ENCODE measurements around the gene SMIM44. TPM values are rescaled to one million over a fixed set of nuclear protein-coding genes. Genes with fewer than 3 reads are reported as not detected.

The SMIM44 gene
- total RNA-seq, 1 donor from 2014 or later: not detected

DNA sequence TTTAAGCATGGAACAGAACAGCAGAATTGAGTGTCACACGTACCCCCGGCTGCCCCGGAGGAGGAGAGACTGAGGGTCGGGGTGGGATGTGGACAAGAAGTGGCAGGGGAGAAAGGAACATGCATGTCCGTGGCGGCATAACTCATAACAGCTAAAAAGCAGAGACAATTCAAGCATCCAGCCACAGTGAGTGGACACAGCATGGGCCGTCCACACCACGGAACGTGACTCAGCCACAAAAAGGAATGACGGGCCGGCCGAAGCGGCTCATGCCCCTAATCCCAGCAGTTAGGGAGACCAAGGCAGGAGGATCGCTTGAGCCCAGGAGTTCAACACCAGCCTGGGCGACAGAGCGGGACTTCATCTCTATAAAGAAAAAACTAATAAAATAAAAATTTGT is 9.7 kb upstream of the SMIM44 start:
- no peaks in the 10 kb centered on the region for H3K27me3 ChIP-seq (ENCODE audit: control insufficient read depth in 3 of 3, insufficient read depth in 3 of 3, low read length in 3 of 3)
- H3K27ac ChIP-seq (ENCODE audit: low read depth, low read length): no peak overlapping the region
- no peaks in the 10 kb centered on the region for H3K4me1 ChIP-seq (ENCODE audit: control insufficient read depth in 3 of 3, insufficient read depth in 3 of 3, low read length in 3 of 3)
- no peak overlapping the region for H3K9ac ChIP-seq (ENCODE audit: low read depth in 1 of 3, low read length in 3 of 3)
- no peaks in the 10 kb centered on the region for H3K9me3 ChIP-seq (ENCODE audit: control insufficient read depth in 3 of 3, low read length in 3 of 3)
- peaks cover 26 to 42% (median 35%) of the 10 kb centered on the region in 3 donors for H3K36me3 ChIP-seq (ENCODE audit: control insufficient read depth in 3 of 3, insufficient read depth in 3 of 3, low read length in 3 of 3)
- H3K4me3 ChIP-seq (ENCODE audit: low read length in 3 of 3): no peak overlapping the region

DNA sequence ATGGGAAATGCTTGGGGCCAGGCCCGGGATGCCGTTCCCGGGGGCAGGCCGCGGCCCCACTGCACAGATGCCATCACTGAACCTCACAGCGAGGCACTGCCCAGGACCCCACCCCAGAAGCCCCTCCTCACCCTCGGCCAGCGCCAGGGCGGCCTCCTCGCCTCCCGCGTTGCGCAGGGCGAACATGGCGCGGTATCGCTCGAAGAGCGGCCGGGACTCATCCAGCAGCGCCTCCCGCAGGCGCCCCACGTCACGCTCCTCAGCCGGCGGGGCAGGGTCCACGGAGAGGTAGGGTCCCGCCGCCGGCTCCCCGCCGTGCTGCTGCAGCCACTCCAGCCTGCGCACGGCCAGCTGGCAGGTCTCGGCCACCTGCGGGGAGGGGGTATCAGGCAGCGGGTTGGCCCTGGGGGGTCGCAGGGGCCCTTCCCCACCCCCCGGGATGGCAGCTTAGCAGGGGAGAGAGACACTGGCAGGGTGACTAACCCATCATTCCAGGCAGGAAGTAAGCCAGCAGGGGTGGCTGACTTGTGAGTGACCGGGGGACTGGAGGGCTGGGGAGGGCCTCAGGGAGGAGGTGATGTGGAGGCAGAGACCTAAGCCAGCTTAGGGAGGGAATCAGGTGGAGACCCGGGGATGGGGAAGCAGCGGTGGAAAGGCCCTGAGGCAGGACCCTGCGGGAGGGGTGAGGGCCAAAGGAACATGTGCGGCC is 9.0 kb upstream of the SMIM44 start:
- H3K9me3 ChIP-seq (ENCODE audit: control insufficient read depth in 3 of 3, low read length in 3 of 3): no peaks in the 10 kb centered on the region
- peaks cover 26 to 40% (median 35%) of the 10 kb centered on the region in 3 donors for H3K36me3 ChIP-seq (ENCODE audit: control insufficient read depth in 3 of 3, insufficient read depth in 3 of 3, low read length in 3 of 3)
- H3K9ac ChIP-seq (ENCODE audit: low read depth in 1 of 3, low read length in 3 of 3): no peak overlapping the region
- no peak overlapping the region for H3K27ac ChIP-seq (ENCODE audit: low read depth, low read length)
- H3K27me3 ChIP-seq (ENCODE audit: control insufficient read depth in 3 of 3, insufficient read depth in 3 of 3, low read length in 3 of 3): no peaks in the 10 kb centered on the region
- no peaks in the 10 kb centered on the region for H3K4me1 ChIP-seq (ENCODE audit: control insufficient read depth in 3 of 3, insufficient read depth in 3 of 3, low read length in 3 of 3)
- no peak overlapping the region for H3K4me3 ChIP-seq (ENCODE audit: low read length in 3 of 3)

DNA sequence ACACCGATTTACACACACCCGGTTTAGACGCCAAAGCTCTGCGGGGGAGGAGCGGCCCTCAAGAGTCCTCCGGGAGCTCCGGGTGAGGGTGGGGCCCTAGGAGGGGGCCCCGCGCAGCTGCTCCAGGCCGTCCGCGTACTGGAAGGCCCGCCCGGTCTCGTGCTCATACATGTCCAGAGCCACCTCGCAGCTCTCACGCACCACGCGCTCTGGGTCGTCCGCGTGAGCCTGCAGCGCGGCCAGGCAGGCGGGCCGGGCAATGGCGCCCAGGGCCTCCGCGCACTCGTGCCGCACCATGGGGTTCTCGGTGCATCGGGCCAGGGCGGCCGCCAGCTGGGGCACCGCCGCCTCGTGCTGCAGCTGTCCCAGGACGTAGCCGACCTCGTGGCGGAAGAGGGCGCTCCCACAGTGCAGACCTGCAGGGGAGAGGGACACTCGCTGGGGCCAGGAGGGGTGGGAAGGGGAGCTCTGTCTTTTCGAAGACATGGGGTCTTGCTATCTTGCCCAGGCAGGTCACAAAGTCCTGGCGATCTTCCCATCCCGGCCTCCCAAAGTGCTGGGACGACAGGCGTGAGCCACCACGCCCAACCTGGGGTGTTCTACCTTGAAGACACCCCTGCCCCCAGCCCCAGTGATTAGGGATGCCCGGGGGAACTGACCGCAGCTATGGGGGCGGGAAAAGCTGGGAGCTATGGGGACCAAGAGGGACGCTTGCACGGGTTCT is 8.3 kb upstream of the SMIM44 start:
- no peak overlapping the region for H3K27ac ChIP-seq (ENCODE audit: low read depth, low read length)
- H3K4me3 ChIP-seq (ENCODE audit: low read length in 3 of 3): no peak overlapping the region
- no peaks in the 10 kb centered on the region for H3K27me3 ChIP-seq (ENCODE audit: control insufficient read depth in 3 of 3, insufficient read depth in 3 of 3, low read length in 3 of 3)
- H3K4me1 ChIP-seq (ENCODE audit: control insufficient read depth in 3 of 3, insufficient read depth in 3 of 3, low read length in 3 of 3): no peaks in the 10 kb centered on the region
- H3K9ac ChIP-seq (ENCODE audit: low read depth in 1 of 3, low read length in 3 of 3): no peak overlapping the region
- no peaks in the 10 kb centered on the region for H3K9me3 ChIP-seq (ENCODE audit: control insufficient read depth in 3 of 3, low read length in 3 of 3)
- peaks cover 24 to 35% (median 27%) of the 10 kb centered on the region in 3 donors for H3K36me3 ChIP-seq (ENCODE audit: control insufficient read depth in 3 of 3, insufficient read depth in 3 of 3, low read length in 3 of 3)

DNA sequence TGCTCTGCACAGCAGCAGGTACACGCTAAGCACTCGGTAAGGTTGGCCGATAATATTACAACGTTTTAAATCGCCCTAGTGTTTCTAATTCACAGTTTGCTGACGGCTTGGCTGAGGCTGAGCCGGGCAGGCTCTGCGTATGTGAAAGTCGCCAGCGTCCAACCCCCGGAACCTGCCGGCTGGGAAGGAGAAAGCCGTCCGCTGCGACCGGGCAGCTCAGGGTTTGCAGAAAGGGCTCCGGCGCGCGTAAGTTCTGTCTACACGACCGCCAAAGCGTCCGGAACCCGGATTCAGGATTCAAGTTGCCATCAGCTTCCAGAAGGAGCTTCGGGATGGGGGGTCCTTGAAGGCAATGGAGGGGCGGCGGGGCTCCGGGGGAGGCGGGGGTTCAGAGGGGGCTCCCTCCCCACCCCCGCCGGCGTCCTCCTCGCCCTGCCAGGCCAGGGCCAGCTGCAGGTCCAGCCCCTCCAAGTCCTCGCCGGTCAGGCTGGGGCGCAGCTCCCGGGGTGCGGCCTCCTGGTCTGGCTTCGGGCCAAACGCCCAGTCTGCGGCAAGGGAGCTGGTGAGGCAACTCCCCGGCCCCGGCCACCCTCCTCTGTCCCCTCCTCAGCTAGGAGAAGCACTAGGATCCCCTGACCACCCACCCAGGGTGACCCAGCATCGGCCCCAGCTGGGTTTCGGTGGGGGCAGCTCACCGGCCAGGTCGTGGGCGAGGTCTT is 575 bp downstream of the SMIM44 start:
- no peak overlapping the region for H3K9ac ChIP-seq (ENCODE audit: low read depth in 1 of 3, low read length in 3 of 3)
- no peaks in the 10 kb centered on the region for H3K9me3 ChIP-seq (ENCODE audit: control insufficient read depth in 3 of 3, low read length in 3 of 3)
- H3K36me3 ChIP-seq (ENCODE audit: control insufficient read depth in 3 of 3, insufficient read depth in 3 of 3, low read length in 3 of 3): no peaks in the 10 kb centered on the region
- H3K27ac ChIP-seq (ENCODE audit: low read depth, low read length): no peak overlapping the region
- H3K4me1 ChIP-seq (ENCODE audit: control insufficient read depth in 3 of 3, insufficient read depth in 3 of 3, low read length in 3 of 3): no peaks in the 10 kb centered on the region
- H3K4me3 ChIP-seq (ENCODE audit: low read length in 3 of 3): no peak overlapping the region
- peaks cover 39 to 50% (median 47%) of the 10 kb centered on the region in 3 donors for H3K27me3 ChIP-seq (ENCODE audit: control insufficient read depth in 3 of 3, insufficient read depth in 3 of 3, low read length in 3 of 3)

DNA sequence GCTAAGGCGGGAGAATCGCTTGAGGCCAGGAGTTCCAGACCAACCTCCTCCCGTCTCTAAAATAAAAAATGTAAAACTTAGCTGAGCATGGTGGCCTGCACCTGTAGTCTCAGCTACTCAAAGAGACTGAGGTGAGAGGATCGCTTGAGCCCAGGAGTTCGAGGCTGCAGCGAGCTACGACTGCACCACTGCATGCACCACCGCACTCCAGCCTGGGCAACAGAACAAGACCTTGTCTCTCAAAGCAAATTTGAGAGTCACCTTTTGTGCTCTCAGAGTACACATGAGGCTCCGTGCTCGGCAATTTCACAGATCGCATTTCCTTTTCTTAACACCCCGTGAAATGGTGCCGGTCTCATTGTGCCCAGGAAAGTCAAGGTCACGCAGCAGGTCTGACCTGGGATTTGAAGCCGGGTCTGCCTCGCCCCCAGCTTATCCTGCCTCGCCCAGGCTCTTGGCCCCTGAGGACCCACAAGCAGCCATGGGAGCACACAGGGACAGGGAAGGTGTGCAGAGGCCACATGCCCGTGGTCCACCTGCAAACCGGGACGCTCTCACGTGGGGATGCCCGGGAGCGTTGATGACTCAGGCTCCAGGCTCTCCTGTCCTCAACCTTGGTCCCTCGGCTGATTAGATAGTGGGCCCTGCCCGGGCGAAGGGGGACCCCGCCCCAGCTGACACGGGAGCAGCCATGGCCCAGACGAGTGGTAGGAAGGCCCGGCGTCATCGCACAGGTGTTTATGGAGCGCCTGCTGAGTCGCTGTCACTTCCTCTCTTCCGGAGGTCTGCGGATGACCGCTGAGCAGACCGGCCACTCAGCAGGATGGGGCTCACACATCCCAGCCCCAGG is 1.8 kb downstream of the SMIM44 start:
- no peaks in the 10 kb centered on the region for H3K4me1 ChIP-seq (ENCODE audit: control insufficient read depth in 3 of 3, insufficient read depth in 3 of 3, low read length in 3 of 3)
- no peaks in the 10 kb centered on the region for H3K9me3 ChIP-seq (ENCODE audit: control insufficient read depth in 3 of 3, low read length in 3 of 3)
- no peak overlapping the region for H3K4me3 ChIP-seq (ENCODE audit: low read length in 3 of 3)
- H3K9ac ChIP-seq (ENCODE audit: low read depth in 1 of 3, low read length in 3 of 3): no peak overlapping the region
- peaks cover 45 to 57% (median 49%) of the 10 kb centered on the region in 3 donors for H3K27me3 ChIP-seq (ENCODE audit: control insufficient read depth in 3 of 3, insufficient read depth in 3 of 3, low read length in 3 of 3)
- H3K27ac ChIP-seq (ENCODE audit: low read depth, low read length): no peak overlapping the region
- H3K36me3 ChIP-seq (ENCODE audit: control insufficient read depth in 3 of 3, insufficient read depth in 3 of 3, low read length in 3 of 3): no peaks in the 10 kb centered on the region

DNA sequence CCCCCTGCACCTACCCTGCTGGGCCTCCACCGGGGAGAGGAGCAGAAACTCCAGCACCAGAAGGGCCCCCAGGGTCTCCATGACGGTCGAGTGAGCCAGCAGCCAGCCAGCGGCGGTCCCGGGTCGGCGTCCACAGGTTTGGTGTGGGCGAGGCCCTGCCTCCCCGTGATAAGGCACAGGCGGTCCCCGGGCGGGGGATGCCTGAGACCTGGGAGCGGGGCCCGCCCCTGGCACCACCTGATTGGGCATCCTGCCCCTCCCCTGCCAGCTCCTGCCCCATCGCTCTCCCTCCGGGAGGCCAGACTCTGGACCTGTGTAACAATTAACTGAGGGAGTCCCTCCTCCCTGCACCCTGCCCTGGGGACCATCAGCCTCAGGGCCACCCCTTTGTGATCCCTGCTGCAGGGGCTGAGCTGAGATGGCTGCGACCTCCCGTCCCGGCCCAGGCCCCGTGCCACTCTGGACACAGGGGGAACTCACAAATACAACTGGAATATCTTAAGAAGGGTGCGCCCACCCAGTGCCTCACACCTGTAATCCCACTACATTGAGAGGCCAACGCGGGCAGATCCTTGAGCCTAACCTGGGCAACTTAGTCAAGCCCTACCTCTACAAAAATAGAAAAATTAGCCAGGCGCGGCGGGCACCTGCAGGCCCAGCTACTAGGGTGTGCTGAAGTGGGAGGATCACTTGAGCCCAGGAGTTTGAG is 2.7 kb downstream of the SMIM44 start, which contains the start of gene SMIM24:
TSS of gene SMIM24 (minus strand) at position 143 of the 709 bp plus-strand sequence. CDS start at position 81, 62 bp downstream.
- Histone ChIP-seq H3K9me3 (ENCODE audit: control insufficient read depth in 3 of 3, low read length in 3 of 3) (no peaks in the 10 kb centered on the region), H3K36me3 (ENCODE audit: control insufficient read depth in 3 of 3, insufficient read depth in 3 of 3, low read length in 3 of 3) (no peaks in the 10 kb centered on the region), H3K27ac (ENCODE audit: low read depth, low read length) (no peak within 1 kb of the TSS), H3K4me3 (ENCODE audit: low read length in 3 of 3) (no peak within 1 kb of the TSS), H3K9ac (ENCODE audit: low read depth in 1 of 3, low read length in 3 of 3) (no peak within 1 kb of the TSS), H3K27me3 (ENCODE audit: control insufficient read depth in 3 of 3, insufficient read depth in 3 of 3, low read length in 3 of 3) (peaks cover 54 to 61% (median 54%) of the 10 kb centered on the region in 3 donors), H3K4me1 (ENCODE audit: control insufficient read depth in 3 of 3, insufficient read depth in 3 of 3, low read length in 3 of 3) (no peaks in the 10 kb centered on the region)

DNA sequence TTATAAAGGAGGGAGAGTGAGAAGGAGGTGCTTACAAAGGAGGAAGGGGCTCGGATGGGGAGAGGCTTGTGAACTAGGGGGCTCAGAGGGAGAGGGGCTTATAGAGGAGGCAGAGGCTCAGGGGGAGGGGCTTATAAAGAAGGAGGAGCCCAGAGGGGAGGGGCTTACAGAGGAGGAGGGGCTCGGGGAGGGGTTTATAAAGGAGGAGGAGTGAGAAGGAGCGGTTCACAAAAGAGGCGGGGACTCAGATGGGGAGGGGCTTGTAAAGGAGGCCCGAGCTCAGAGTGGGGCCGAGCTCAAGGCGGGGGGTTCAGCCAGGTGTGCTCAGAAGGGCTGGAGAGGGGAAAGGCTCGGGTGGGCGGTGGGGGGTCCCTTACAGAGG is 3.4 kb downstream of the SMIM44 start:
- Histone ChIP-seq H3K9ac (ENCODE audit: low read depth in 1 of 3, low read length in 3 of 3) (no peak overlapping the region), H3K36me3 (ENCODE audit: control insufficient read depth in 3 of 3, insufficient read depth in 3 of 3, low read length in 3 of 3) (no peaks in the 10 kb centered on the region), H3K4me3 (ENCODE audit: low read length in 3 of 3) (no peak overlapping the region), H3K27me3 (ENCODE audit: control insufficient read depth in 3 of 3, insufficient read depth in 3 of 3, low read length in 3 of 3) (peaks cover 54 to 61% (median 57%) of the 10 kb centered on the region in 3 donors), H3K9me3 (ENCODE audit: control insufficient read depth in 3 of 3, low read length in 3 of 3) (no peaks in the 10 kb centered on the region), H3K27ac (ENCODE audit: low read depth, low read length) (no peak overlapping the region), H3K4me1 (ENCODE audit: control insufficient read depth in 3 of 3, insufficient read depth in 3 of 3, low read length in 3 of 3) (no peaks in the 10 kb centered on the region)

DNA sequence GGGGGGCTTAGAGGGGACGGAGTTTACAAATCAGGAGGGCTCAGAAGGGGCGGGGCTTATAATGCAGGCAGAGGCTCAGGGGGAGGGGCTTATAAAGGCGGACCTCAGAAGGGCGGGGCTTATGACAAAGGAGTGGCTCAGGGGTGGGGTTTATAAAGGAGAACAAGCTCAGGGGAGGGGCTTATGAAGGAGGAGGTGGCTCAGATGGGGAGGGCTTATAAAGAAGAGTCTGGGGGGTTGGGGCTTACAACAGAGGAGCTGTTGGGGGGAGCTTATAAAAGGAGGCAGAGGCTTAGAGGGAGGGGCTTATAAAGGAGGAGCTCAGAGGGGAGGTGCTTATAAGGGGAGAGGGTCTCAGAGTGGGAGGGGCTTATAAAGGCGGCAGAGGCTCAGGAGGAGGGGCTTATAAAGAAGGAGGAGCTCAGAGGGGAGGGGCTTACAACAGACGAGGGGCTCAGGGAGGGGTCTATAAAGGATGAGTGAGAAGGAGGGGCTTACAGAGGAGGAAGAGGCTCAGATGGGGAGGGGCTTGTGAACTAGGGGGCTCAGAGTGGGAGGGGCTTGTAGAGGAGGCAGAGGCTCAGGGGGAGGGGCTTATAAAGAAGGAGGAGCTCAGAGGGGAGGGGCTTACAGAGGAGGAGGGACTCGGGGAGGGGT is 3.9 kb downstream of the SMIM44 start:
- H3K36me3 ChIP-seq (ENCODE audit: control insufficient read depth in 3 of 3, insufficient read depth in 3 of 3, low read length in 3 of 3): no peaks in the 10 kb centered on the region
- H3K27me3 ChIP-seq (ENCODE audit: control insufficient read depth in 3 of 3, insufficient read depth in 3 of 3, low read length in 3 of 3): peaks cover 54 to 63% (median 57%) of the 10 kb centered on the region in 3 donors
- H3K4me1 ChIP-seq (ENCODE audit: control insufficient read depth in 3 of 3, insufficient read depth in 3 of 3, low read length in 3 of 3): no peaks in the 10 kb centered on the region
- no peaks in the 10 kb centered on the region for H3K9me3 ChIP-seq (ENCODE audit: control insufficient read depth in 3 of 3, low read length in 3 of 3)
- no peak overlapping the region for H3K9ac ChIP-seq (ENCODE audit: low read depth in 1 of 3, low read length in 3 of 3)
- no peak overlapping the region for H3K27ac ChIP-seq (ENCODE audit: low read depth, low read length)
- no peak overlapping the region for H3K4me3 ChIP-seq (ENCODE audit: low read length in 3 of 3)

All from skeletal muscle tissue (tissue), 4 donors.